Astrocyte of the spinal cord (primary cell): Measurements from ENCODE around the gene WBP11.

Experiments
- DNase-seq: peaks from one replicate; pipeline ENCODE4 v3.0.0; 2011; ENCODE audit warnings: low read depth, low spot score
- H3K4me3 ChIP-seq: 2 replicates; pipeline ENCODE4 v1.5.1; 2011; ENCODE audit warnings: low read depth, mild to moderate bottlenecking, low read length, moderate library complexity
- in situ Hi-C: cut with HindIII; loops from 2 replicates; pipeline ENCODE4 v1.10.0; 2017; ENCODE audit warnings: low sequenced_read_pairs
- TF ChIP-seq, protein P1 (sequence below): IDR thresholded peaks from 2 replicates; pipeline ENCODE4 v1.5.1; 2012; ENCODE audit warnings: low read depth, mild to moderate bottlenecking, low read length, inconsistent platforms

The WBP11 gene

DNA sequence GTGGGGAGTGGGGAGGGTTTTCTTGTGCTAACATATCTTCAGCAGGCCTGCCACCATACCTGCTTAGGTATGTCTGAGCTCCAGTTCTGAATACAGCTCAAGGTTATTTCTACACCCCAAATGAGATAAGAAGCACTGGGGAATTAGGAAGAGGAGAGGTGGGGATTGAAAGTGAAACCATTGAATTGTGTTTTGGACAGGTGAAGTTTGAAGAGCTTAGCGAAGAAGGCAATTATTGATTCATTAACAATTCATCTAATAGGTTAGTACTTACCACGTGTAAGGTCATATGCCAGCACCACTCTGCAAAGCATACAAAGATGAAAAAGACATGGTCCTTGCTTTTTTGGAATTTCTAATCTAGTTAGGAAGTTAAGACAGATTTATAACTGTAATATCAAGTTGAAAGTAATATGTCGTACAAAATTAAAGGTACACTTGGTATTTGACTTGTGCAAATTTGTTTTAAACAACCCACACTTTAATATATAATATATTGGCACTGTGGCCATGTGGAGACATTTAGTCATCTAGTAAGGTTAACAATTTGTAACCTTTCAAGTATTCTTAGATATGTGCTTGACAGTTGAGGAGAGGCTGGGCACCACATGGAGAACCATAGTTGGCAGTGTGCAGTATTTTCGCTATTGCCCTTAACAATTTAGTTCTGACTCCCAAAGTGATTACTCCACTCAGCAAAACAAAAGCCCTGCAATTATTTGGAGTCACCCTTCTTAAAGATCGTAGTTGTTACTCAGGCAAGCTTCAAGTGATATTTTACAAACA lies 7.1 kb upstream of the WBP11 start:
- TF ChIP-seq, protein P1, sequence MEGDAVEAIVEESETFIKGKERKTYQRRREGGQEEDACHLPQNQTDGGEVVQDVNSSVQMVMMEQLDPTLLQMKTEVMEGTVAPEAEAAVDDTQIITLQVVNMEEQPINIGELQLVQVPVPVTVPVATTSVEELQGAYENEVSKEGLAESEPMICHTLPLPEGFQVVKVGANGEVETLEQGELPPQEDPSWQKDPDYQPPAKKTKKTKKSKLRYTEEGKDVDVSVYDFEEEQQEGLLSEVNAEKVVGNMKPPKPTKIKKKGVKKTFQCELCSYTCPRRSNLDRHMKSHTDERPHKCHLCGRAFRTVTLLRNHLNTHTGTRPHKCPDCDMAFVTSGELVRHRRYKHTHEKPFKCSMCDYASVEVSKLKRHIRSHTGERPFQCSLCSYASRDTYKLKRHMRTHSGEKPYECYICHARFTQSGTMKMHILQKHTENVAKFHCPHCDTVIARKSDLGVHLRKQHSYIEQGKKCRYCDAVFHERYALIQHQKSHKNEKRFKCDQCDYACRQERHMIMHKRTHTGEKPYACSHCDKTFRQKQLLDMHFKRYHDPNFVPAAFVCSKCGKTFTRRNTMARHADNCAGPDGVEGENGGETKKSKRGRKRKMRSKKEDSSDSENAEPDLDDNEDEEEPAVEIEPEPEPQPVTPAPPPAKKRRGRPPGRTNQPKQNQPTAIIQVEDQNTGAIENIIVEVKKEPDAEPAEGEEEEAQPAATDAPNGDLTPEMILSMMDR = no peak
- no peak overlapping the region for H3K4me3 ChIP-seq
- in situ Hi-C loops = no loop called here
- no peak for DNase-seq

DNA sequence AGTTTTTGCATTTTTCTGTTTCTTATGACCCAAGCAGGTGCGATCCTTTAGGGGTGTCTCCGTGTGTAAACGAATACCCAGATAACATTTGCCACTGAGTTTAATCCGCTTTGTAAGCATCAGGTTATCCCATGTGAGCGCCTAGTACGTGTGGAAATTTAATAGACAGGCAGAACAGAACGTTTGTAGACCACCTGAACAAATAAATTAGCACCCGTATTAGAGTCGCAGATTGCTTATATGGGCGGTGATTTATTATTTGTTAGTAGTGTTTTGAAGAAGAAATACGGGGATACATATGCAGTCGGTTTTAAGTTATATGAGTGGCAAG lies 517 bp upstream of the WBP11 start:
- no peak for DNase-seq
- H3K4me3 ChIP-seq = peak overlapping the region; percentile 98
- TF ChIP-seq, protein P1 = no peak
- in situ Hi-C loops = no loop called here

- peak overlapping the region; percentile 98 for H3K4me3 ChIP-seq
- in situ Hi-C loops = no loop called here
- TF ChIP-seq, protein P1 = no peak
- DNase-seq = no peak
Observed at GRCh38 chr12:14802721-14803010, 612 bp downstream of the WBP11 start.

GRCh38 chr12:14802247-14802646 lies 1.0 kb downstream of the WBP11 start:
- TF ChIP-seq, protein P1 = no peak
- H3K4me3 ChIP-seq = peak overlapping the region; percentile 98
- DNase-seq = no peak
- in situ Hi-C loops = no loop called here

GRCh38 chr12:14795028-14795448 lies 8.2 kb downstream of the WBP11 start:
- H3K4me3 ChIP-seq = no peak overlapping the region
- TF ChIP-seq, protein P1 = no peak
- DNase-seq = no peak
- in situ Hi-C loops = no loop called here

GRCh38 chr12:14785568-14785967 lies 17.7 kb downstream of the WBP11 start:
- DNase-seq = no peak
- TF ChIP-seq, protein P1 = no peak
- in situ Hi-C loops = no loop called here
- H3K4me3 ChIP-seq = no peak overlapping the region

DNA sequence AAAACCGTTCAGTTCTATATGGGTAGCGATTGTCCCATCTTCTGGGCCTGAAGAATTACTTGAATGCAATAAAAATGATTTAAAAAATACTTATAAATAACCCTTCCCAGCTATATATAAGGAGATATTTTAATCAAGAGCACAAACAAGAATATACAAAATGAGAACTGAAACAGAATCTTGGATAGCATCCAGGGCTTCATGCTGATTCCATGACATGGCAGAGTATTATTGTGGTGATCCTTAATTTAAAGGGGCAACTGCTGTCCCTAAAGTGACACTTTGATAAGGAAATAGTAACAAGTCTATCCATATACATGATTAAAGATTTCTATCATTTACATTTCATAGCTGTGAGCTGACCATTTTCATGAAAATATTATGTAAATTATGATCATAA lies 18.8 kb downstream of the WBP11 start:
- in situ Hi-C loops = no loop called here
- DNase-seq = no peak

More for the DNA sequence above, 18.8 kb downstream of the WBP11 start:
- H3K4me3 ChIP-seq = no peak overlapping the region
- TF ChIP-seq, protein P1 = no peak
